GM18519 (cell line): ENCODE results near the gene AP1S3.
"Not testable (repeated sequence)": the region's sequence is repeated elsewhere in the genome, so short reads cannot be mapped to it uniquely, and the experiment has no call there.

ENCODE experiments used
- ATAC-seq: cut with Tn5 transposase; IDR thresholded peaks from one replicate; pipeline ENCODE4 v1.9.1; 2021; ENCODE audit warnings: mild to moderate bottlenecking, moderate library complexity; ENCODE audit not compliant: unreplicated experiment, low FRiP score

AP1S3 gene

DNA sequence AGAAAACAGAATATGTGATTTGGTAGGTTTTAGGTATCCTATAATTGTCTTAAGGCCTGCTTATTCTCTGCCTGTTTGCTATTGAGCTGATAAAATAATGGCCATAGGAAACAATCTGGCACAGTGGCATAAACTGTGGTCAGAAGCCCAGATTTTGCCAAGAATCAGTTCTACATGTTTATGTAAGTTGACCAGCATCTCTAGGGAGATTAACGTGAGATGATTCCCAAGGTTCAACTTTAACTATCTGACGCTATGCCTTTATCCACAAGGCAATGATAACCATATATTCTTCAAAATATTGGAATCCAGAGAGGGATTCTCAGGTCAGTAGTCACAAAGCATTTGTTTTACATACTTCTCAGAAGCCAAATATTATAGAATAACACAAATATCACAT lies 25.6 kb downstream of the AP1S3 start:
- no peak for ATAC-seq

DNA sequence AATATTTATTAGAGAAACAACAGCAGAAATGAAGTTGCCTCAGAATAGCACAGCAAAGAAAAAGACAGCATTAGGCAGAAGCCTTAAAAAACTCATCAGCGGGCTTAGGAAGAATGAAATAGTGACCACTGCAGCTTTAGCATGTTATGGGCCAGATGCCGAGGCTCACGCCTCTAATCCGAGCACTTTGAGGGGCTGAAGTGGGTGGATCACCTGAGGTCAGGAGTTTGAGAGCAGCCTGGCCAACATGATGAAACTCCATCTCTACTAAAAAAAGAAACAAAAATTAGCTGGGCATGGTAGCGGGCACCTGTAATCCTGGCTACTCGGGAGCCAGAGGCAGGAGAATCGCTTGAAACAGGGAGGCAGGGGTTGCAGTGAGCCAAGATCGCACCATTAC lies 32.4 kb downstream of the AP1S3 start:
- ATAC-seq: no peak

DNA sequence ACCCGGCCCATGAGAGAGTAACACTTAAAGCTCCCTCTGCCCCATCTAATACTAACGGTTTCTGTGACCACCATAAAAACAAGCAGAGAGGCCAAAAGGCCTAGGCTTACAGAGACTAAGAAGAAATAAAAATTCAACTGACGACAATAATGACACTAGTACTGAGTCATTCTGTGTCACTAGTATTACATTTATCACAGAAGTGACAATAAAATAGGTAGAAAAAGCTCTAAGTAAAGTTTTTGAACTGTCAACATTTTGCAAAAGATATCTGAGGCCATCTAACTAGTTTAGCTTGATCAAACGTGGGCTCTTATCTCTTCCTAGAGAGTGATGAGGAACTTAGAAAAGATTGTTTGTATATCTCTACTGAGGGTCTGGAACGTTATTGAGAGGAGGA lies 35.6 kb downstream of the AP1S3 start:
- no peak for ATAC-seq

DNA sequence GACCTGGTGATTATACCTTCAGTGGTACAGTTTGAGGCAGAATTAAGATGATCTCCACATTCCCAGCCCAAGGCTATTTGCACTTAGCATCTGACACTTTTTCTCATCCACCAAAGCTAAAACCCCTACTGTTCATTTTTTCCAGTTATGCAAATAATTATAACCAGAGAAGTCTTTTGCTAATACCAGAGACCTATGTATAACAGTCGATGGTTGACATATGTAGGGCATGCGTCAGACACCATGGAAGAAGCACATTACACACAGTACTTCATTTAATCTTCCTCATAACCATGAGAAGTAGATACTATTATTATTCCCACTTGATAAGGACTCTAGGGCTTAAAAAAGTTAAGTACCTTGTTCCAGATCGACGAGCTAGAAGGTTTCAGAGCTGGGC lies 36.5 kb downstream of the AP1S3 start:
- ATAC-seq: no peak

DNA sequence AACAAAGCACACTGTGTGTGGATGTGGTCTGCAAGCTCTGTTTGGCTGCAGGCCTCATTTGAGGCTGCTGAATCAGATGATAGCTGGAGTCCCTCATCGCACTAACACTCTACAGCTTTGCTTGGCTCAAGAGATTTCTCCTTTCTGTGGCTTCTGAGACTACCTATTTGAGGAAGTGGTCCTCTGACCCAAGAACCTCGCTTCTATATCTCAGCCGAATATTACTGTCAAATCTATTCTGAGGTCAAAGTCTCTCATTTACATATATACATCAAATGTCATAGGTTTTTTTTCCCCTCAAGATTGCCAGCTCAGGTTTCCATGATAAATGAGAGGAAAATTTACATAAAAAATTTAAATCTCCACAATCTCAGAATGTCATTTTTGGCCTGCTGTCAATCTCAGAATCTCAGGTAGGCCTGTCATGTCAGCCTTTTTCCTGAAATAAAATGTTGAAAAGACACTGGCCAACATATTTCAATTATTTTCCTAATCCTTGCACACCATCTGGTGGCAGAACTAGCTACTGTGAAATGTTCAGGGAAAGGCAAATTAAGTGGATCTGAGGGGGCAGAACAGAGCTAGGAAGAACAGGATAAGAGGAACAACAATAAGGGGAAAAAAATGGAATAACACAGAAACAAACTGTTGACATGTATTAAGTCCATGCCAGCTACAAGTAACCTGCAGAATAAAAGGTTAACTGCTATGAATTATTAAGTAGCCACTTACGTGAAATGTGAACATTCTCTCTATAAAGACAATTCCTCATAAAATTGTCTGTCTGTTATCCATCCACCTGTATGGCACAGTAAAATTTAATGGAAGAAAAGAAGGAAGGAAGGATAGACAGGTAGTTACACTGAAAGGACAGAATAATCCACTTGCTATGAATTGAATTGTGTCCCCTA lies 39.3 kb downstream of the AP1S3 start:
- peak; percentile 99 for ATAC-seq

DNA sequence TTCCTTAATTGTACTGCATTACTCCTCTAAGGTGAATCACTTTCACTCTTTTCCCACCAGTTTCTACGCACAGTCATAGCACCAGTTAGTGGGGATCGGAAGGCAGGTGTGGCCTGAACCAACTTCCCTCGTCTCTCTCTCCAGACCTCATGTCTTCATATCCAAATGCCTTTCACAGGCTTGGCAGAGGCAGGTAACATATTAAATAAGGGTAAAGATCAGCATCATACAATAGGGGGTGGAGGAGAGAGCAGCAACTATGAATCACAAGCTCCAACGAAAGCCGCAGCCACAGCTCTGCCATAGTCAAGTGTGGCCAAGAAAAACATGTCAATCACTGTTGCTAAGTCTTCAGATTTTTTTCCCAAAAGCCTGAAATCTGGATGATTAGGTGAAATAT lies 40.3 kb downstream of the AP1S3 start:
- ATAC-seq: no peak

DNA sequence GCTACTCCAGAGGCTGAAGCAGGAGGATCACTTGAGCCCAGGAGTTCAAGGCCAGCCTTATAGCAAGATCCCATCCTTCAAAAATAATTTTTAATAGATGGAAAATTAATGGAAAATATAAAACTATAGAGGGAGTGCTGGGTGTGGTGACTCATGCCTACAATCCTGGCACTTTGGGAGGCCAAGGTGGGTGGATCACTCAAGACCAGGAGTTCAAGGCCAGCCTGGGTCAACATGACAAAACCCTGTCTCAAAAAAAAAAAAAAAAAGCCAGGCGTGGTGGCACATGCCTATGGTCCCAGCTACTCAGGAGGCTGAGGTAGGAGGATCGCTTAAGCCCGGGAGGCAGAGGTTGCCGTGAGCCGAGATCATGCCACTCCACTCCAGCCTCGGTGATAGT lies 48.0 kb downstream of the AP1S3 start:
- ATAC-seq: no peak

DNA sequence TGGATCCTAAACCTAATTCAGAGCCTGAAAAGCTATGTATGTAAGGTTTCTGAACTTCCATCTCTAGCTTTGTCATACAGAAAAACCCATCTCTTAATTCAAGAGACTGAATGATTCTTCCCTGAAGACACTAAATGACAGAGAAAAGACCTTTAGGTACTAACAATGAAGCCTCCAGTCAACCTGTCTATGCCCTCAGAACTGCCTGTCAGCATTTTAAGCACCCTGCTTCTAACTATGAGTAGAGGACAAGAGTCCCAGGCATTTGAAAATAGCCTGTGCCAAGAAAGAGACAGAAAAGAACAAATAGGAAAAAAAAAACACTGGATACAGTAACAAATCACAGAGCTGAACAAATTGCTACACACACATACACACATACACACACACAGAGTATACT lies 48.6 kb downstream of the AP1S3 start:
- ATAC-seq: no peak

DNA sequence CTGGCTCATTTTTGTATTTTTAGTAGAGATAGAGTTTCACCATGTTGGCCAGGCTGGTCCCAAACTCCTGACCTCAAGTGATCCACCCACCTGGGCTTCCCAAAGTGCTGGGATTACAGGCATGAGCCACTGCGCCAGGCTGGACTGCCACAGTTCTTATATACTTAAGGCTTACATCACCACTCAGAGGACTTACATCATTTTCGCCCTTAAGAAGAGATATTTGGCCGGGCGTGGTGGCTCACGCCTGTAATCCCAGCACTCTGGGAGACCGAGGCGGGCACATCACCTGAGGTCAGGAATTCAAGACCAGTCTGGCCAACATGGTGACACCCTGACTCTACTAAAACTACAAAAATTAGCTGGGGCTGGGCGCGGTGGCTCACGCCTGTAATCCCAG lies 49.3 kb downstream of the AP1S3 start:
- ATAC-seq: not testable (repeated sequence)

DNA sequence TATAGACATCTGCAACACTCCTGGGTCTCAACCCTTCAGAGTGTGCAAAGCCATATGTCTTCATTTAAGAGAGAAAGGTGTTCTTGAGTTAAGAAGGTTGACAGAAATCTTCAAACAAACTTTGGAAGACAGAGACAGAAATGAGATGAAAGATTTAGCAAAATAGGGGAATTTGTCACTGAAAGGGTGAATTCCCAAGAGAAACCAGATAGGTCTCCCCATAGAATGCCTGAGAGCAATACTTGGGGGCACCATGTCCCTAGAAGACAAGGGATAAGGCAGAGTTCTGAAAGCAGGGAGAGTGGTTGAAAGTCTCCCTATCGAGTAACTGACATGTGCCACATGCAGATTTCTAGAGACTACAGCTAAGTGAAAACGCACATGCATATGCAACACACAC lies 50.0 kb downstream of the AP1S3 start:
- no peak for ATAC-seq

DNA sequence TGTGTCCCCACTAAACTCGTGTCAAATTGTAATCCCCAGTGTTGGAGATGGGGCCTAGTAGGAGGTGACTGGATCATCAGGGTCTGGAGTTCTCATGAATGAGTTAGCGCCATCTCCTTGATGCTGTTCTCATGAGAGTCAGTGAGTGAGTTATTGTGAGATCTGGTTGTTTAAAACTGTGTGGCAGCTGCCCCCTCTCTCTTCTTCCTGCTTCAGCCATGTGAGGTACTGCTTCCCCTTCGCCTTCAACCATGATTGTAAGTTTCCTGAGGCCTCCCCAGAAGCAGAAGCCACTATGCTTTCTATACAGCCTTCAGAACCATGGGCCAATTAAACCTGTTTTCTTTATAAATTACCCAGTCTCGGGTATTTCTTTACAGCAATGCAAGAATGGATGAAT lies 50.4 kb downstream of the AP1S3 start:
- no peak for ATAC-seq

DNA sequence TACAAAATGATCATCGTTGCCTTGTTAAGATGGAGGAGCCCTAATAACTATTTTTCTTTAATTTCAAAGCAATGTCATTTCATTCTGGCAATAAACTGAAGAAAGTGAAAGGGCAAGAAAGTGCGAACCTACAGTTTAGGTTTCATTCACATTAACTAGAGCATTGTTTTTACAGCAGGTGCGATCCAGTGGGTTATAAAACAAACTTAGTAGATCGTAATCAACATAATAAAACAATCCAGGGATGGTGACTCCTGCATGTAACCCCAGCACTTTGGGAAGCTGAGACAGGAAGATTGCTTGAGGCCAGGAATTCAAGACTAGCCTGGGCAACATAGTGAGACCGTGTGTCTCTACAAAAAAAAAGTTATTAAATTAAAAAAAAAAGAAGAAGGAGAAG lies 51.1 kb downstream of the AP1S3 start:
- ATAC-seq: no peak

DNA sequence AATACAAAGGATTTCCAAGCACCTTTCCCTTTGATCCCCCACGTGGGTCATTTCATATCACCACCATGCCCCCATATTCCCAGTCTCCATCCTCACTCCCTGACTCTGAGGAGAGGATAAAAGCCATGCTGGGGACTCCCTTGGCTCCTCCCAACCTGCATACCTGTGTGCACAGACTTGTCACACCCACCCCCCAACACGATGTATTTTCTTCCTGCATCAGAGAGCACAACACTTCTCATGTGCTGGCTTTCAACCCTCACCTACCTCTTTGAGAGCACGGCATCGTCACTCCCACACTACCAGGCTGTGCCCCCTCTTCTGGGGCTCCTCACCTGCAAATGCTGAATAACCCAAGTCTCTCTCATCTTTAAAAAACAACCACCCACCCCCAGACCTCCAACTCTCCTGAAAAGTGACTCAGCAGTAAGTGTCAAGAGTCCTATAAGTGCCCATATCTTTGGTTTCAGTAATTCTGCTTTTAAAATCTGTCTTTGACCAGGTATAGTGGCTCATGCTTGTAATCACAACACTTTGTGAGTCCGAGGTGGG lies 53.1 kb downstream of the AP1S3 start:
- ATAC-seq: no peak

DNA sequence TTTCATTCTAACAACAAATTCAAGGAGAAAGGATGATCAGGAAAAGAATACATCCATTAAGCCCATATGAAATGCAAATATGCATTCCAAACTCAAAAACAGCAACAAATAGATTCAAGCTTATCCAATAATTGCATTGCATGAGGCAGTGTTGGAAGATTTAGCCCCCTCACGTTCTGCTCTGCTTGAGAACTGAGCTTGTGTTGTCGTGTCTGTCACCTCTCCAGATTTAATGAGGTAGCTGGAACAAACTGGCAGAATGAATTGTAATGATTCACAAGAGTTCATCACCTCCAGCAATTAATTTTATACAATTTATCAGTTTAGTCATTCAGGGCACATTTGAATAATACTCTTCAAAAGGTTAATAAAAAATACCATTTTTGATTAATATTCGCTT lies 54.8 kb downstream of the AP1S3 start:
- no peak for ATAC-seq

DNA sequence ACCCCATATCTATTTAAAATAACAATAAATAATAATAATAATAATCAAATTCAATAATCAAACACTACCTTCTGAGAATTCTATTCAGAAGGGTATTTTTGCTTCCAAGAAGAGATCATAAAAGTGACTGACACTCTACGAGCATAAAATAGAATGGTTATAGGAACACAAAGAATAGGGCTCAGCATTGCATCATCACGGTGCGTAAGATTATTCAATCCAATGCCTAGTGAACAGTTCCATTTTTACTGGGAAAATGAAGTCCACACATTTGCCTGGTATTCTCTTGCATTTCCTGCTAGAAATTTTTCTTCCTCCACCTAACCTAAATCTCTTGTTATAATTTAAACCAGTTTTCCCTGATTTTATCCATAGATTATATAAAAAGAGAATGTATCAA lies 55.8 kb downstream of the AP1S3 start:
- ATAC-seq: no peak

DNA sequence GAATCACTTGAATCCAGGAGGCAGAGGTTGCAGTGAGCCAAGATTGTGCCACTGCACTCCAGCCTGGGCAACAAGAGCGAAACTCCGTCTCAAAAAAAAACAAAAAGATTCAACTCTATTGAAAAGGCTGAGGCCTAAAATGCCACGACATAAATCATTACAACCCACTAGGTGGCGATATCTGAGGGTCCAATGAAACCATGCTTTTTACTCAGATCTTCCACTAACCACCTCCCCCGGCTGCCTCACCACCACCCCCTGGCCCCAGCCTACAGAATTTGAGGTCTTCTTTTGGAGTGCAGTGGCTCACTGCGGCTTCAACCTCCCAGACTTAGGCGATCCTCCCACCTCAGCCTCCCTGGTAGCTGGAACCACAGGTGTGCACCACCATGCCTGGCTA lies 57.5 kb downstream of the AP1S3 start:
- ATAC-seq: no peak

DNA sequence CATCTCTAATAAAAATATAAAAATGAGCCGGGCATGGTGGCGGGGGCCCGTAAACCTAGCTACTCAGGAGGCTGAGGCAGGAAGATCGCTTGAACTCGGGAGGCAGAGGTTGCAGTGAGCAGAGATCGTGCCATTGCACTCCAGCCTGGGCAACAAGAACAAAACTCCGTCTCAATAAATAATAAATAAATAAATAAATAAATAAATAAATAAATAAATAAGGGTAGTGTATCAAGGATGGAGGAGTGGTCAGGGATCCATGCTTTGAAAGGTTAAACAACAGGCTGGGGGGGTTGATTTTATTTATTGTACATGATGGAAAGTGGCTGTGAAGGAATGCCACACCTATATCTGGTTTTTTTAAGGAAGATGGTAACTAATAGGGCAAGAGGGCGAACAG lies 63.2 kb downstream of the AP1S3 start:
- ATAC-seq: no peak

DNA sequence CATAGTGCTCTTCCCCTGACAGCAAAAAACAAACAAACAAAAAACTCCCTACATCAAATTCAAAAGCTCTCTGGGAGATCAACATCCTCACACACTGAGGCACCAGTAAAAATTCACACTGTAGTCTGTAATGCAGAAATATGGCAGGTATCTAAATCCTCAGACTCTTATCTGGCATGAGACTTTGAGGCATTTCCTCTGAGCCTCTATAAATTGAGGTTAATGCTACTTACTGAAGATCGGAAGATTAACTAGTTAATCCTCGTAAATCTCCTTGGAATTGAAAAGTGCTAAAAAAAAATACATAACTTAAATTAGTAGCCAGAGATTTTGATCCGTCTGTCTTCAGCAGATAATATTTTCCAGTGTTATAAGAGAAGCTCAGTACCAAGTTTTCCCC lies 65.0 kb downstream of the AP1S3 start:
- no peak for ATAC-seq

DNA sequence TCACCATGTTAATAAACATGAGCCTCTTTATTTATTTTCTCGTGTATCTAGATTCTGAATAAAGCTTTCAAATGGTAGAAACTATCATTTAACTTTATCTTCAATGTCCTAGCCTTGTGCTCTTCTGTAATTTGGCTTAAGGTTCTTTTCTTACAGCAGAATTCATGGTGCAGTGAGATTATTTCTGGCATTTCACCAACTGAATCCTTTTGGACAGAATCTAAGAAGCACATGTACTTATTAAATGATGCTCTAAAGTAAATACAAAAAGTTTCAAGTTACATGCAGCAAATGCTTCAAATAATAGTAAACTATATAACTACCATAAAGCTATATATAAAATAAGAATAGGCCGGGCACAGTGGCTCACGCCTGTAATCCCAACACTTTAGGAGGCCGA lies 65.9 kb downstream of the AP1S3 start:
- ATAC-seq: no peak

DNA sequence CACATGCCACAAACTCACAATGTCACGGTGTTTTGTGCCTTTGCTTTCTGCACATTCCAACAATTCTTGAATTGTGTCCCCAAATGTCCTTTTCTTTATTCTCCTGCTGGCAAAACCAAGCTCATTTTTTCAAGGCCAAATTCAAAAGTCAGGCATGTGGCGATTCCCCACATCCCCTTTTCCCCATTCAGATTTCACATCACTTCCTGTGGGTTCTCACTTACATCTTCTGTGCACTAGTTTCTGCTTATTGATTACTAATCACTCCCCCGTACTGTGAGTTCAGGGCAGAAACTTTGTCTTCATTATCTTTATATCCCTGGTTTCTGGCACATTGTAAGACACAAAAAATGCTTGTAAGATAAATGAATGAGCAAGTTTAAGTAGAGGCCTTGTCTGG lies 69.2 kb downstream of the AP1S3 start:
- ATAC-seq: no peak

DNA sequence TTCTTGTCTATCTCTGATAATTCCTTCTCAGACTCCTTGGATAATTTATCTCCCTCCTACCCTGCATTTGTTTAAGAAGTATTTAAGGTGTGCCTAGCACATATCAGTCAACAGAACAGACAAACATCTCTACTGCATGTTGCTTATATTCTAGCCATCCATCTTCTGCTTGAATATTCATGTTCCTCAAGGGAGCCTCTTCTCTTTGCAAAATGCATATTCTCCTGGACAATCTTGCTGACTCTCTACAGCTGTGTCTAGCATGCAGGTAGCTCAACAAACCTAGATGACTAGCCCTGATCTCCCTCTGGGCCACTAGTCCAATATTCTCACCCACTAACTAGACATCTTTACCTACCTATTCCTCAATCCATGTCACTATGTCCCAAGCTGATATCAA lies 70.0 kb downstream of the AP1S3 start:
- no peak for ATAC-seq

DNA sequence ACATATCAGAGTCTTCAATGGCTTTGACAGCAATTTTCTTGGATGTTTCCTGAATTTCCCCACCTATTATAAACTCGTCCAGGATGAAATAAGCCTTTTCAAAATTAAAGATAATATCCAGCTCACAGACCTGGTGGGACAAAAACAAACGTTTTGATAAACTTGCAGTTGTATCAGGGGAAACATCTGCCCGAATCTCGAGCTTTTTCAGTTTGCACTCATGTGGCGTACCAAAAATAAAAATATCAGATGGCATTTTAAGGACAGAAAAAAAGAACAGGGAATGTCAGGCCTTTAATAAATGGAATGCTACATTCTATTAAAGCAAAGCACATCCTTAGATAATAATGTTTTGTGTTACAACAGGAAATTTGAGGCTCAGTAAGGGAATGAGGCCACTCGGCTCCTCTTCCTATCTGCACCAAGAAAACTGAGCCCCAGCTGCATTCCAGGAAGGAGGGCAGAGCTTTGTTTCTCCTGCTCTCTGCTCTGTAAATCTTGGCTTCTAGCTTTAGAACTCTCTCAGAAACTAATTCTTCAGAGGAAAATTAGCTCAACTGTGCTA lies 72.1 kb downstream of the AP1S3 start:
- ATAC-seq: no peak
